ENCODE data around the gene PDE2A. TPM values are rescaled to one million over a fixed set of nuclear protein-coding genes. Genes with fewer than 3 reads are reported as not detected.

Gene PDE2A
- 10 to 100 TPM in 1 of 2 donors, 1 to 10 TPM in 1; 3.7 to 13.3 TPM for total RNA-seq
- 8.9 TPM for polyA plus RNA-seq (2013, experiment 1 of 2)
- polyA plus RNA-seq (2013, experiment 2 of 2), result 7.1 TPM
- long read RNA-seq, experiment 1, result 0 reads
- long read RNA-seq, experiment 2, result 0 reads
- long read RNA-seq, experiment 3, full-length matches to known transcripts, result 4 of 32 reads
- long read RNA-seq, experiment 3, partial matches to known transcripts, result 22 of 32 reads
- long read RNA-seq, experiment 3, other reads (novel, unspliced or antisense), result 6 of 32 reads
- long read RNA-seq, experiment 4, result 0 reads

DNA sequence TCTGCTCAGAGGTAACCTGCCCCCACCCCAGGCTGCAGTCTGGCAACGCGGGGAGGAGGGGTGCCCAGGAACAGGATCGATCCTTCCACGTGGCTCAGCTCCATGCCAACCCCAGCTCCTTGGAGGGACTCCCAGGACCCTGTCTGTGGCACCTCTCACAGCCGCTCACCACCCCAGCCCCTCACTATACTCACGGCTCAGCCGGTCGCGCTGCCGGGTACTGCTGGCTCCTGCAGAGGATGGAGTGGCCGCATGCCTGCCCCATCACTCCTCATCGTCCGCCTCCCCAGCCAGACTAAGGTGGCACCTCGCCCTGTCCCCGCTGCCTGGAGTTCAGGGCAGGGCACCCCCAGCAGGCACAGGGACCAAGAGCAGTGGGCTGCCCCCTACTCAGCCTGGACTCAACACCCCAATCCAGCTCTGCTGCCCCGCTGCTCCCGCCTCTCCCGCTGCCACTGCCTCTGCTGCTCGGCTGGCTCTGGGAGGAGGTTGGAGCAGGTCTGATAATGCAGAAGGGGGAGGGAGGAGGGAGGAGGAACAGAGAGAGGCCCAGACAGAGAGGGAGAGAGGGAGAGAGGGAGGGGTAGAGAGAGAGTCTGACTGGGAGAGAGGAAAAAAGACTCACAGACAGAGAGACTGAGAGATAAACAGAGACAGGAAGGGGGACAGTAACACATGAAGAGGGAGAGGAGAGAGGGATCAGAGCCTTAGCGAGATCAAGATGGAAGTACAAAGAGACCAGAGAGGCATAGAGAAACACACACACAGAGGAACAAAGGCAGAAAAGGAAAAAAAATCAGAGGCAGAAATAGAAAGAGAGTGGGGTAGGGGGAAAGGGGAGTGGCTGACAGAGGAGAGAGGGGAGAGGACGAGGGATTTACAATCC, at the start of gene PDE2A:
Gene PDE2A, minus strand, starts transcription at position 480 of the 886 bp plus-strand sequence. Its CDS starts 215 bp downstream, at position 265.
- peak; percentile 85 for DNase-seq
- Mint-ChIP-seq H3K4me1 (peaks cover 58% of the 10 kb centered on the region), H3K36me3 (ENCODE audit: low read depth) (no peaks in the 10 kb centered on the region), H3K27me3 (ENCODE audit: insufficient read depth) (peaks cover 25% of the 10 kb centered on the region), H3K27ac (peak within 1 kb of the TSS; percentile 75), H3K9me3 (no peaks in the 10 kb centered on the region), H3K4me3 (peak within 1 kb of the TSS; percentile 53)
- Histone ChIP-seq H3K4me3 (ENCODE audit: low read length) (no peak within 1 kb of the TSS), H3K36me3 (ENCODE audit: control insufficient read depth, insufficient read depth, low read length) (no peaks in the 10 kb centered on the region), H3K9ac (ENCODE audit: extremely low read depth, low read length, poor library complexity, severe bottlenecking) (no peak within 1 kb of the TSS), H3K27me3 (ENCODE audit: control insufficient read depth, insufficient read depth, low read length, poor library complexity, severe bottlenecking) (peaks cover 22% of the 10 kb centered on the region), H3K4me1 (ENCODE audit: control insufficient read depth, insufficient read depth, low read length) (peaks cover 22% of the 10 kb centered on the region), H3K27ac (ENCODE audit: low read depth, low read length) (no peak within 1 kb of the TSS), H3K9me3 (ENCODE audit: control insufficient read depth, low read length) (no peaks in the 10 kb centered on the region)
- TF ChIP-seq, protein P1, sequence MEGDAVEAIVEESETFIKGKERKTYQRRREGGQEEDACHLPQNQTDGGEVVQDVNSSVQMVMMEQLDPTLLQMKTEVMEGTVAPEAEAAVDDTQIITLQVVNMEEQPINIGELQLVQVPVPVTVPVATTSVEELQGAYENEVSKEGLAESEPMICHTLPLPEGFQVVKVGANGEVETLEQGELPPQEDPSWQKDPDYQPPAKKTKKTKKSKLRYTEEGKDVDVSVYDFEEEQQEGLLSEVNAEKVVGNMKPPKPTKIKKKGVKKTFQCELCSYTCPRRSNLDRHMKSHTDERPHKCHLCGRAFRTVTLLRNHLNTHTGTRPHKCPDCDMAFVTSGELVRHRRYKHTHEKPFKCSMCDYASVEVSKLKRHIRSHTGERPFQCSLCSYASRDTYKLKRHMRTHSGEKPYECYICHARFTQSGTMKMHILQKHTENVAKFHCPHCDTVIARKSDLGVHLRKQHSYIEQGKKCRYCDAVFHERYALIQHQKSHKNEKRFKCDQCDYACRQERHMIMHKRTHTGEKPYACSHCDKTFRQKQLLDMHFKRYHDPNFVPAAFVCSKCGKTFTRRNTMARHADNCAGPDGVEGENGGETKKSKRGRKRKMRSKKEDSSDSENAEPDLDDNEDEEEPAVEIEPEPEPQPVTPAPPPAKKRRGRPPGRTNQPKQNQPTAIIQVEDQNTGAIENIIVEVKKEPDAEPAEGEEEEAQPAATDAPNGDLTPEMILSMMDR (conservative IDR thresholded peaks at IDR 0.05), result no peak
- WGBS, 2 experiments (ENCODE audit: insufficient coverage in 1 of 2, insufficient read length in 1 of 2), result 14 to 26% methylated on average over 8 to 21 of the region's 21 CpGs

DNA sequence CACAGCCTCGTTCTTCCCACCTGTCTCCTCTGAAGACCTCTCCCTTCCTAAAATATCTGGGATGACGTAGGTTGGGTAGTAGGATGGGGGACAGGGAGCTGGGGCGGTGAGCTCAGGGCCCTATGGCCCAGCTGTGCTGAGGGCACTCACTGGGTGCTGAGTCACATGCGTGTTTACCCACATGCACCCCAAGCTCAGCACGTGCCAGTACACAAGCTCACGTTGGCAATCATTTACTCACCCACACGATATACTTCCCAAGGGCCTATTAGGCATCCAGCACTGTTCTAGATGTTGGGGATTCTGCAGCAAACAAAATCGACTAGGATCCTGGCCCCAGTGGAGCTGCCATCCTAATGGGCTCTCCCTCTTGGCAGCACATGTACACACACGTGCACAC, 49.3 kb upstream of the PDE2A start:
- Mint-ChIP-seq H3K4me1 (peaks cover 32% of the 10 kb centered on the region), H3K27ac (no peak overlapping the region), H3K9me3 (no peaks in the 10 kb centered on the region), H3K4me3 (no peak overlapping the region), H3K27me3 (ENCODE audit: insufficient read depth) (no peaks in the 10 kb centered on the region), H3K36me3 (ENCODE audit: low read depth) (peaks cover 19% of the 10 kb centered on the region)
- Histone ChIP-seq H3K9ac (ENCODE audit: extremely low read depth, low read length, poor library complexity, severe bottlenecking) (no peak overlapping the region), H3K36me3 (ENCODE audit: control insufficient read depth, insufficient read depth, low read length) (peaks cover 19% of the 10 kb centered on the region), H3K4me3 (ENCODE audit: low read length) (no peak overlapping the region), H3K4me1 (ENCODE audit: control insufficient read depth, insufficient read depth, low read length) (peaks cover 6% of the 10 kb centered on the region), H3K9me3 (ENCODE audit: control insufficient read depth, low read length) (no peaks in the 10 kb centered on the region), H3K27me3 (ENCODE audit: control insufficient read depth, insufficient read depth, low read length, poor library complexity, severe bottlenecking) (no peaks in the 10 kb centered on the region), H3K27ac (ENCODE audit: low read depth, low read length) (no peak overlapping the region)
- 90 to 91% methylated on average over 8 to 9 of the region's 9 CpGs for WGBS, 2 experiments (ENCODE audit: insufficient coverage in 1 of 2, insufficient read length in 1 of 2)
- DNase-seq, result no peak
- TF ChIP-seq, protein P1 (conservative IDR thresholded peaks at IDR 0.05), result no peak

DNA sequence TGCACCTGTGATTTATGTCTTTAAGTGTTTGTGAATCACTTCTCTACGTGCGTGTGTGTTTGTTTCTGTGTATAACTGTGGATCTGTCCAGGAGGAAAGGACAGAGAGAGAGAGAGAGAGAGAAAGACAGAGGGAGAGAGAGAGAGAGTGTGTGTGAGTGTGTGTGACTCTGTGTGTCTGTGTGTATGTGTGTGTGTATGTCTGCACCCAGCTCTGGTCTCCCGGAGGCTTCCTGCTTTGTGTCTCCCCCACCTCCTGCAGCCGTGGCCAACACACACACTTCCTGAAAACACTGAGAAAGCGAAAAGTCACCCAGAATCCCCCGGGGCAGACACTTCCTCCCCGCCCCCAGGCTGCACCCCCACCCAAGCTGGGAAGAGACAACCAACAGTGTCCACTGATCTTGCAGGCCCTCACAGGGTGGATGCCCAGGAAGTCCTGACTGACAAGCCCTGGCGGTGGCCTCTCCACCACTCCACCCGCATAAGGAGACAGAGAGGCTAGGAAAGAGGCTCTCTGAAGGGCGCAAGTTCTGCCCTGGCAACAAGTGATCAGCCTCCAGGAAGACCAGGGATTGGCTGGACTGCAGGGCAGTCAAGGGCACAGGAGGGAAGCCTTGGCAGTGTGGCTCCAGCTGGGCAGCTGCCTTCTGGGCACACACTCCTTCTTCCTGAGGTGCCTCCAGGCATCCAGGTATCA, 48.0 kb upstream of the PDE2A start:
- Mint-ChIP-seq H3K27ac (peak overlapping the region; percentile 84), H3K27me3 (ENCODE audit: insufficient read depth) (no peaks in the 10 kb centered on the region), H3K4me1 (peaks cover 28% of the 10 kb centered on the region), H3K36me3 (ENCODE audit: low read depth) (peaks cover 23% of the 10 kb centered on the region), H3K4me3 (peak overlapping the region; percentile 21), H3K9me3 (no peaks in the 10 kb centered on the region)
- peaks cover 6% of the 10 kb centered on the region for H3K4me1 ChIP-seq (ENCODE audit: control insufficient read depth, insufficient read depth, low read length)
- no peak overlapping the region for H3K9ac ChIP-seq (ENCODE audit: extremely low read depth, low read length, poor library complexity, severe bottlenecking)
- WGBS, 2 experiments (ENCODE audit: insufficient coverage in 1 of 2, insufficient read length in 1 of 2), result 78 to 82% methylated on average over 6 to 10 of the region's 10 CpGs
- DNase-seq, result peak; percentile 89
- H3K27ac ChIP-seq (ENCODE audit: low read depth, low read length), result peak overlapping the region; percentile 8
- no peak overlapping the region for H3K4me3 ChIP-seq (ENCODE audit: low read length)
- TF ChIP-seq, protein P1 (conservative IDR thresholded peaks at IDR 0.05), result no peak
- H3K36me3 ChIP-seq (ENCODE audit: control insufficient read depth, insufficient read depth, low read length), result peaks cover 20% of the 10 kb centered on the region
- H3K9me3 ChIP-seq (ENCODE audit: control insufficient read depth, low read length), result no peaks in the 10 kb centered on the region
- no peaks in the 10 kb centered on the region for H3K27me3 ChIP-seq (ENCODE audit: control insufficient read depth, insufficient read depth, low read length, poor library complexity, severe bottlenecking)

Measured in endodermal cell (in vitro differentiated cells).